TTC549 (cell line): ENCODE measurements around the gene FAT2.

Source experiments
- FAIRE-seq: peaks from 2 replicates; lab custom pipeline; 2012; peaks lifted over from hg19 to GRCh38; lab: Jason Lieb, UNC

Gene FAT2, protein sequence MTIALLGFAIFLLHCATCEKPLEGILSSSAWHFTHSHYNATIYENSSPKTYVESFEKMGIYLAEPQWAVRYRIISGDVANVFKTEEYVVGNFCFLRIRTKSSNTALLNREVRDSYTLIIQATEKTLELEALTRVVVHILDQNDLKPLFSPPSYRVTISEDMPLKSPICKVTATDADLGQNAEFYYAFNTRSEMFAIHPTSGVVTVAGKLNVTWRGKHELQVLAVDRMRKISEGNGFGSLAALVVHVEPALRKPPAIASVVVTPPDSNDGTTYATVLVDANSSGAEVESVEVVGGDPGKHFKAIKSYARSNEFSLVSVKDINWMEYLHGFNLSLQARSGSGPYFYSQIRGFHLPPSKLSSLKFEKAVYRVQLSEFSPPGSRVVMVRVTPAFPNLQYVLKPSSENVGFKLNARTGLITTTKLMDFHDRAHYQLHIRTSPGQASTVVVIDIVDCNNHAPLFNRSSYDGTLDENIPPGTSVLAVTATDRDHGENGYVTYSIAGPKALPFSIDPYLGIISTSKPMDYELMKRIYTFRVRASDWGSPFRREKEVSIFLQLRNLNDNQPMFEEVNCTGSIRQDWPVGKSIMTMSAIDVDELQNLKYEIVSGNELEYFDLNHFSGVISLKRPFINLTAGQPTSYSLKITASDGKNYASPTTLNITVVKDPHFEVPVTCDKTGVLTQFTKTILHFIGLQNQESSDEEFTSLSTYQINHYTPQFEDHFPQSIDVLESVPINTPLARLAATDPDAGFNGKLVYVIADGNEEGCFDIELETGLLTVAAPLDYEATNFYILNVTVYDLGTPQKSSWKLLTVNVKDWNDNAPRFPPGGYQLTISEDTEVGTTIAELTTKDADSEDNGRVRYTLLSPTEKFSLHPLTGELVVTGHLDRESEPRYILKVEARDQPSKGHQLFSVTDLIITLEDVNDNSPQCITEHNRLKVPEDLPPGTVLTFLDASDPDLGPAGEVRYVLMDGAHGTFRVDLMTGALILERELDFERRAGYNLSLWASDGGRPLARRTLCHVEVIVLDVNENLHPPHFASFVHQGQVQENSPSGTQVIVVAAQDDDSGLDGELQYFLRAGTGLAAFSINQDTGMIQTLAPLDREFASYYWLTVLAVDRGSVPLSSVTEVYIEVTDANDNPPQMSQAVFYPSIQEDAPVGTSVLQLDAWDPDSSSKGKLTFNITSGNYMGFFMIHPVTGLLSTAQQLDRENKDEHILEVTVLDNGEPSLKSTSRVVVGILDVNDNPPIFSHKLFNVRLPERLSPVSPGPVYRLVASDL (N-terminal part only)

DNA sequence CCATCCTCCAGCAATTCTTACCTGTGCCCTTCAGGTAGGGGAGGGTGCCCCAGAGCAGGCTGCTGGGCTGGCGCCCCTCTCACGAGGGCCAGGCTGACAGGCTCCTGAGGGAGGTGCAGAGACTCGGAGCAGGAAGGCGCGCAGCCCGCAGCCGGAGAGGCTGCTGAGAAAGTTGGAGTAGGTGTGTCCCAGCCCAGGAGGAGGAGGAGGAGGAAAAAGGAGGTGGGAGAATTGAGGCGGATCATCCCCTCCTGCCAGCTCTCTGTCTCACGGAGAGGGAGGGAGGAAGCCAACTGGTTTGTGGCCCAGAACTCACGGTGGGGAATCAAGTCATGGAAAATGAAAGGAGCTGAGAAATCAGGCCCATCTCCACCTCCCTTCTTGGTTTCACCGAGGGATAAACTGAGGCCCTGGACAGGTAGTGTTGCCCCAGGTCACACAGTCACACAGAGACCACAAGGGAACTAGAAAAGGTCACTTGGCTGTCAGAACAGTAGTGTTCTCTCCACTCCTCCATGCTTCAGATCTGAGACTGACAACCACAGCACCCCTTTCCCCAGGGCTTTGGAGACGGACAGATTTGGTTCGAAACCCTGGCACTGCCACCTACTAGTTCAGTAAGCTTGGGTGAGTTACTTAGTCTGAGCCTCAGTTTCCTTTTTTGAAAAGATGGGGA lies at the start of gene FAT2:
FAT2 (minus strand) TSS at position 188 of the 676 bp plus-strand sequence. CDS start 22,400 bp downstream, outside the sequence.
- no peak for FAIRE-seq

DNA sequence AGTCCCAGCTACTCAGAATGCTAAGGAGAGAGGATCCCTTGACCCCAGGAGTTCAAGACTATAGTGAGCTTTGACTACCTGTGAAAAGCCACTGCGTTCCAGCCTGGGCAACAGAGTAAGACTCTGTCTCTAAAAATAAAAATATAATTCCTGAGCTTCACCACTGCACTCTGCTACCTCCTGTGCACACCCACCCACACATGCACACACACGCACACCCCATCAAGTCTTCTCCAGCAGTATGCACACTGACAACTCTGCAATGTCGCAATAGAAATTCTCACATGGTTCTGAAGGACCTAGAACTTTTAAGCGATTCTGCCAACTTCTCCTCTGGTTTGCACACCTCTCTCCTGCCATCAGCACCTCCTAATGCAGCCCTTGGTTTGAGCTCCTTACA lies 47.5 kb upstream of the FAT2 start:
- FAIRE-seq: no peak

DNA sequence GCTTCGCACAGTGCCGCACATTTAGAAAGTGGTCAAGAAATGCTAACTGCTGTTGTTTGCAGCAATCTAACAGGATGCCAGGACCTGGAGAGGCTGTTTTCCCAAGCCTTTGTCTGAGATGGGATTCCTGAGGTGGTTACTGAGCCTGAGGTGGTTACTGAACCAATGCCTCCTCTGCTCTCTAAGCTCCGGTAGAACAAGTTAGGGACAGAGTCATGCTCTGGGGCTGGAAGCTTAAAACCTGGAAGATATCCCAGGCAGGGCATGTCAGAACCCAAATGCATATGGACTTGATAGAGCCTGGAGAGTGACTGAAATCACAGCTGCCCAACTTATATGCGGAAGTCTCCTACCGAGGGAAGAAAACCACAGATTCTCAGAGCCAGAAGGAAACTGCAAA lies 46.5 kb upstream of the FAT2 start:
- no peak for FAIRE-seq

DNA sequence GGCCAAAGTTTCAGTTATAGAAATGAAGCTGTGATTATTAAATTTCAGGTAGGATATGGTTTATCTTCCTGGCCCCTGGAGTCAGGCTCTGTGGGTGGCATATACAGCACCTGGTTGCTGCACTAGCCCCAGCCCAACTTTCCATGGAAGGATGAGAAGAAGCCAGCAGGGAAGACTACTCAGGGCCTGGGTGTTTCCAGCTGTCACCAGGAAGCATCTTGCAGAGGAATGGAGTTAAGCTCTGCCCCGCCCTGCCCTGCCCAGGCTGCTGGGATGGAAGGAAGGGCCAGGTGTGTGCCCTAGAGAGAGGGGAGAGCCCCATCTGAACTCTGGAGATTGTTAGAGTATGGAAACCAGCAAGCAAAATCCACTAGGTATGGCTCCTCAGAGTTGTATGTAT lies 42.8 kb upstream of the FAT2 start:
- no peak for FAIRE-seq

DNA sequence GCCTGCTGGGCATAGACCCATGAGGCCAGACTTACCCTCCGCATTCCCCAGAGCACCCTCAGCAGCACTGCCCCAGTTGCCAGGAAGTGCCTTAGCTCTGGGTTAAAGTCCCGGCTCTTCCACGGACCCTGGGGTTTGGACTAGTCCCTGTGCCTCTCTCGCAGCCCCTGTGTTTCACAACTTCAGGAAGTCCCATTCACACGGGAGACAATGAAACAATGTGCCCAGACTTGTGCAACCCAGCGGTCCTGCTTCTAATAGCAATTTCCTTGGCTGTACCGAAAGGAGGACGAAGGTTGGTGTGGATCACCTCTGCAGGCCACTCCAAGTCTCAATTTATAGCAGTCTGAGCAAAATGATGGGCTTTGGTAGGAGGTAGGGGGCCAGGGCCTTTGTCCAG lies 41.8 kb upstream of the FAT2 start:
- no peak for FAIRE-seq

DNA sequence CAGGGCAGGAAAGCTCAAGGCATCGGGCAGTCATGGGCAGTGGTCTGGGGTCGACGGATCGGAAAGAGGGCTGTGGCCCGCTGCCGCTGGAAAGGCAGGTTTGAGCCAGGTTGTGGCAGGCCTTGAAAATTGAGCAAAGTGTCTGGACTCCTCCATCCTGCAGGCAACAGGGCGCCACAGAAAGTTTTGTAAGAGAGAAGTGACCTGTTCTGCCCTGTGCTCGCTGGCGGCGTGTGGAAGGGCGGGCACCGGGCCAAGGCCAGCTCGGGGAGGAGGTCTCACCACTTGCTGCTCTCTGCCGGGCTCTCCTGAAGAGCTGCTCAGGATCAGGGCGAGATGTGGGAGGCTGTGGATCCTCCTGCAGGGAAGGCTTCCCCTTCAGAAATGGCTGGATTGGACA lies 41.4 kb upstream of the FAT2 start:
- no peak for FAIRE-seq

DNA sequence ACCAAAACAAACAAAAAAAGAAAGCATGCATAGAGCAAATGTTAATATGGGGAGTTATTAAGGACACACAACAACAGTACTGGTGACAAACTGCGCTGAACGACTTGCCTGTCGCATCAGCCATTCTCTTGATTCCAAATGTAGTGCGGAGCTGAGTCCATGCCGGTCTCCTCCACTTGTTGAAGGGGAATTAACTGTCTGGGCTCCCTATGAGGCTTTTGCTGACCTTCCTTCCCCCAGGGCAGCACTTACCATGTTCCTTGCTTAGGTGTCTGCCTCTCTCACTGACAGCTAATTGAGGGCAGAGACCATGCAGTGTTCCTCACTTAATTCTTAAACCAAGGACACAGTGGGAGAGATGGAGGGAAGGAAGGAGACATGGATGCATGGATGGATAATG lies 40.8 kb upstream of the FAT2 start:
- FAIRE-seq: no peak

DNA sequence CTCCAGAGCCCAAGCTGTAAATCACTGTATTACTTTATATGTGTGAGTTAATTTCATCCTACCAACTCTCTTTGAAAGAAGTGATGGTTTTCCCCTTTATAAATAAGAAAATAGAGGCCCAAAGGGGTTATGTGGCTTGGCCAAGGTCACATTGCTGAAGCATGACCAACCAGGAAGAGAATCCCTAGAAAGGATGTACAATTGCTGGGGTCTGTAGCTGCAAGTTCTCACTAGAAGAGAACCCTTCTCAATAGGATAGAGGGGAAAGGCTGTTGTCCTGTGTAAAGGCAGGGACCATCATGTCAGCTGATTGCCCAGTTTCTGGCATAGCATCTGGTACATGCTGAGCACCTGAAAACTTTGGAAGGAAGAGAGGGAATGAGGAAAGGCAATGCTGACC lies 39.0 kb upstream of the FAT2 start:
- FAIRE-seq: no peak

DNA sequence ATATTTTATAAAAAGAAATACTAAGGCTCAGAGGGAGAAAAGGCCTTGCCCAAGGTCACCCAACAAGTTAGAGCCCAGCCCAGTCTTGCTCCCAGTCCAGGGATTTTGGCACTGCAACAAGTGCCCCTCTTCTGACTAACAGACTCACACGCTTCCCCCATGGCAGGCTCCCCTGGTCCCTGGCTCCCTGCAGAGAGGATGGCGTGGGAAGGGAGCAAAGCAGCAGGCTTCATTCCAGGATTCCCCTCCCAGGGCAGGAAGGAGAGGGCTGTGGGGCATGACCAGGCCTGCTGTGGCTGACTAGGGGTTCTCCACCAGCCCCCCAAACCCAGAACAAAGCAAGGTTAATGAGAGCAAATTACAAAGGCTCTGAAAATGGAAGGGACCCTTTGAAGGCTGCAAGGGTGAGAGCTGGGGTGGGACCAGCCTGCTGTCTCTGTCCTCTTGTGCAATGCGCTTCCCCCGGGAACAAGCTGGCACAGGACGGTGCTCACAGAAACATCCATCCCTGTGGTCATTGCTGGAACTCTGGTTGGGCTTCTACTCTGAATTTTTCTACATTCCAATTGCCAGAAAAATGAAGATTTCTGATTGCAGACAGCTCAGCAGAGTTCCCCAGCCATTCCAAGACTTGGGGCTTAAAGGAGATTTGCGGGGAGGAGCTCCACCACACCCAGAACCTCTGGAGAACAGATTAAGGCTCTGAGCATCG lies 37.1 kb upstream of the FAT2 start:
- no peak for FAIRE-seq

DNA sequence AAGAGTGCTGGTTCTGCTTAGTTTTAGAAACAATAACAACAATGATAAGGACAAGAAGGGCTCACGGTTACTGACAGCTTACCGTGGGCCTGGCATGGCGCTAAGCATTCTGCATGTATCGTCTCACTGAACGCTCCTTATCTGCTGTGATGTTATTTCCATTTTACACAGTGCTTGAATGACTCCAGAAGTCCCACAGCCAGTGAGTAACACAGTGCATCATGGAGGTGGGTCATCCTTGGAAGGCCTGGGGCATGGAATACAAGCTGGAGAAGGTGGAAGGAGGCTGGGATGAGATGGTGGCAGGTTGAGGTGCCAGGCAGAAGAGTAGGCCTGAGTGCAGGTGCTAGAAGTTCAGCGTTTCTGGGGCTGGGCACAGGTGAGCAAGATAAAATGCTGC lies 36.5 kb upstream of the FAT2 start:
- no peak for FAIRE-seq

DNA sequence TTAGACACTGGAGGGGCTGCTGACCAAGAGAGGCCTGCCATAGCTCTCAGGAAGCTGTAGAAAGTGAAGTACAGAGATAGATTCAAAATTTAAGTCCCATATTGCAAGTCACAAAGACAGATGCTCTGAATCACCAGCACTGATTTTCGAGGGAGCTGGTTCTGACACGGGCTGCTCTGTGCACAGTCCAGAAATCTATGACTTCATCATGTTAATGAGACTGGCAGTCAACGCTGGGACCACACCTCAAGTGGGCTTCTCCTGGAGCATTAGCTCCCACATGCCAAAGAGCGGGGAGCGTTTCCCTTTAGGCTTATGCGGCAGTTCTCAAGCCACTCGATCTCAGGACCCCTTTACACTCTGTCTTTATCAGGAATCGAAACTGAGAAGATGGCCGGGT lies 34.2 kb upstream of the FAT2 start:
- FAIRE-seq: no peak

DNA sequence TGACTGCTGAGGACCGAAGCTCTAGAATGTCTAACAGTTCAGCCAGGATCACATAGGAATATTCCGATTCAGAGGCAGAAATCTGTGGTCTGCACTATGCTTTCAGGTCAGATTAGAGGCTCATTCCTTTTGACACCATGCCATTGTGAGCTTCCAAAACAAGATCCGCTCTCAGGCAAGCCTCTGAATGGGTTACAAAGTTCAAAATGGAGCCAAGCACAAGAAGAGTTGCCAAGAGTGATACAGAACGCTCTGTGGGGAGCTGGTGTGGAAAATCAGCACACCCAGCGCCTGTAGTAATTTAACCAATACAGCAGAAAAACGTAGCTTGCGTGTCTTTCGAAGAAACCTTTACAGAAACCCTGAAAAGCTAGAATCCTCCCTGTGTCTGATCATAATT lies 33.3 kb upstream of the FAT2 start:
- no peak for FAIRE-seq

DNA sequence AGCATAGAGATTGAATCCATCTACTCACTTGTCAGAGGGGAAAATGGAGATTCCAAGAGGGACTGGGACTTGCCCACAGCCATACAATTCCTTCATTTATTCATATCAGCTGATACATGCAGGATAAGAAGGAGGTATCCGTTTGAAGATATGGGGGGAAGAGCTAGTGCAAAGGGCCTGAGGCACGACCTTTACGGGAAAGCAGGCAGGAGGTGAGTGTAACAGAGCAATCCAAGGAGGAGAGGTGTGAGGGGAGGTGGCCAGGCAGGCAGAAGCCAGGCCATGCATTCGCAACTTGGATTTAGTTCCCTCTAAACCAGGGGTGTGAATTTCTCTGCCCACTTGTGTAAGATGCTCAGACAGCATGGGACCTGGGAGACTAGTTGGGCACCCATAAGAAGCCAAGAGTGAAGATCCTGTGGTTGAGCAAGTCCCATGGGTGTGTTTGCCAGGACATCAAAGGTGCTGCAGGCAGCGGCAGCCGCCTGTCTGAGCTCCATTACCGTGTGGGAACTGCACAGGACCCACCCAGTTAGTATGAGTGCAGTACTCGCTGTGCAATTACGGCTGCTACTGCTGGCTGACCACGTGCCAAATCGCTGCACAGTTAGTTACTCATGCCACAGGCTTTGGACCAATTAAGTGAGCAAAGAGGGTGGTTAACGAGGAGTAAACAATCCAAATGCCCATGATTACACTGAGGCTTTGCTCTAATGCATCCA lies 31.4 kb upstream of the FAT2 start:
- FAIRE-seq: no peak

DNA sequence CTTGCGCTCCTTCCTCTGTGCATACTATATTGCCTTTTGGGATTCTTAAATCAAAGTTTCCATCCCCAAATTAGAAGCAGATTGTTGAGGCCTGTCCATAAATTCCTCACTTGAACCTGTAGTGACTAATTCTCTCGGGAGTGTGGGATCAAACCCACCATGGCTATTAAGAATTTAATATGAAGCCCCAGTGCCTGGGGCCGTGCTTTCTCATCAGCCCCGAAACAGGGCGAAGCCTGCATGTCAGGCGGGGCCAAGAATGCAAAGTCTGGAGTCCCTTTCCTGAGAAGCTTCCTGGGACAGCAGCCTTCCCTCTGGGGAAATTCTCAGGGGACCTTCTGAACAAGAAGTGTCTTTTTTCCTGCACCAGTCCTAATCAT lies 29.3 kb upstream of the FAT2 start:
- FAIRE-seq: no peak

DNA sequence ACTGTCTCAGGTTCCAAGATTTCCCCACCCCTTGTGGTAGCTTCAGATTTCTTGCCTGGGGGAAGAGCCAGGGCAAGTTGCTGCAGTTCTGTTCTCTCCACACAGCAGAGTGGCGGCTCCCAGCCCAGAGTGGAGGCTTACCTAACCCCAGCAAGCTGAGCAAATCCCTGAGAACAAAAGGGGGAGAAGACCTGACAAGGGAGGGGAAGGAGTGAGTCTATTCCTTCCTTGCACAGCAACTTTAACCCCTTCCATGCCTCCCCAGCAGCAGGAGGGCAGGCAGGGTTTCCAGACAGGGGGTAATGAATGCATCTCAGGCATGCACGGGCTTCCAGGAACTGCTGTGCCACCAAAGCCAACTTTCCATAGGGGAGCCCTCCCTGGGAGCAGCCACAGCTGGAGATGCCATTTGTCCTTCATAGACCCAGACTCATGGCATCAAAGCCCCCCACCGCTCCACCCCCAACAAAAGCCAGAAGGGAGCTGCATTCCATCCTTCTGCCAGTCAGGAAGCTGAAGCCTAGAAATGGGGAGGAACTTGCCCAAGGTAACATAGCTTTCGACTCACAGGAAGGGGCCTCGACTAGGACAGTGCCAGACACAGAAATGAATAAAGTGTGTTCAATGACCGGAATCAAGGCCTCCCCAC lies 28.8 kb upstream of the FAT2 start:
- FAIRE-seq: no peak

DNA sequence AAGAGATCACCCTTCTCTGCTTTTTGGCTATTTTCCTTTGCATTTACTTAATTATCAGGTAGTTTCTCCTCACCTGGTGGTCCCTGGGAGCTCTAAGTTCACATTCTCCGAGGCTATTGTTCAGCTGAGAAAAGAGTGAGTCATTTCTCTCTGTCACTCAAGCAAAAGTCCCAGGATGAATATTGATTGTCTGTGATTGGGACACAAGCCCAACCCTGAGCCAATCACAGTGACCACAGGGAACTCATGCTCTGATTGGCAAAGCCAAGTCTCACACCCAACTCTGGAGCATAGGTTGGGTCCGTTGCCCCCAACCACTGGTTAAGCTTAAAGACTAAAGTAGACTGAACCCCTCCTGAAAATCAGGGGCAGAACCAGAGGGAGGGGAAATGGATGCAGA lies 27.8 kb upstream of the FAT2 start:
- no peak for FAIRE-seq

DNA sequence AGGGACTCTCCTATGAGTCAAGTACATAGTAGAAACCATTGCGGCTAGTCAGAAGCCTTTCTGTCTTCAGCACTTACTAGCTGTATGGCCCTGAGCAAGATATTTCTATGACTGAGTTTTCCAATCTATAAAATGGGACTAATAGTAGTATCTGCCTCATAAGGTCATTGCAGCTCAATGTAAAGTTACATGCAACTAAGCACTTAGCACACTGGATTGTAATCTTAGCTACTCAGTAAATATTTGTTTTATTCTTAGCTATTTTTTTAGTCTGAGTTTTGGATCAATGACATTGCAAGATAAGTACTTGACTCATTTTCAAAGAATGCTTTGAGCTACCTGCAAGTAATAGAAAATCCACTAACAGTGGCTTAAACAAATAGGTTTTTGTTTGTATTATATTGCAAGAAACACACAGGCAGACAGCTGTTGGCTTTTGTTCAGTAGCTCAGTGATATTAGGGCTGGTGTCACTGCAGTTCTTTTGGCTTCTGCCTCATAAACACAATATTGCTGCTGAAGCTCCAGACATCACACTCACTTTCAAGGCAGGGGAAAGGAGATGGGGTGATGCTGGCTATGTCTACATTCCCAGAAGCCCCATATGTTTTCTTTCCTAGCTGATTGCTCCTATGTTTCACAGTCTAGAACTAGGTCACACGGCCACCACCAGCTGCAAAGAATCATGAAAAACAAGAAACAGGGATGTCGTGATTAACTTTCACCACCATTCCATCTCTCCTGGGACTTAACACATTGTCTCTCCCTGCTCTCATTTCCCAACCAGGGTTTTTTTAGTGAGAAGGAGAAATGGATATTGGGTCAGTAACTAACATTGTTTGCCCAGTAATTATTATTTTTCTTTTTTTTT lies 26.9 kb upstream of the FAT2 start:
- no peak for FAIRE-seq

DNA sequence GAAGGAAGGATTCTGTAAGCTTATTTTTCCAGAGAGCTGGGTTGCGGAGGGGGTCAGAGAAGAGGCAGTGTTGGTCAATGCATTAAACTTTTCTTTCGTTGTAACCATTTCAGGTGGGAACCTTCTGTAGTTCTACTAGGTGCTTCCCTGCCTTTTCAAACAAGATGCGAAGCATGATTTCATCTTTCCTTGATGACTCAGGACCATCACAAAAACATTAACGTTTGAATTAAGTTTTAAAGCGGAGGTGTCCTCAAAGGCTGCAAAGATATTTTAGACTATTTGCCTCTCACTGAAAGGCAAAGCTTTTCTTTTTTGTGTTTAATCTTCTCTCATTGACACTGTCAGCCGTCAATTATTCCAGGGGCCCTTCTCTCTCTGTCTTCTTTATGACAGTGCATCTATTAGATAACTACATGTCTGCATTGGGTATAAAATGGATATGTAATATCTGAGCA lies 26.3 kb upstream of the FAT2 start:
- no peak for FAIRE-seq

DNA sequence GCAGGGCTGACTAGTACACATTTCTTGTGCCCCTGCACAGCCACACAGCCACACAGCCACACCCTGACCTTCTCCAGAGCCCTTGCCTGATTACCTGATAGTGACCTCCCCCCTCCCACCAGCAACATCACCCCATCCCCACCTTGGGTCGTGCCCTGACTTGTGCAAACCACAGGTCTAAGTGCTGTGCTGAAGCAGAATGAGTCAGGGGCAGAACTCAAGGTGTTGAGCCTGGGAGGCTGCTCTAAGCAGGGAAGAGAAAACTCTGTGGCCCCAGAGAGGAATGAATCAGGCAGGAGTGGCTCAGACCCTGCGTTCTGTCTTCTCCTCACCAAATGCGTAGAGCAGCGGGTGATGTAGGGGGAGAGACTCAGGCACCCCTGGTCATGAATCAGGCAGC lies 24.3 kb upstream of the FAT2 start:
- FAIRE-seq: no peak
